Activated CD8-positive, alpha-beta memory T cell treated with anti-CD3 and anti-CD28 coated beads, Interleukin-2, amount 50 U/mL, for 48 hours (primary cell): ENCODE data around the gene GATA3.

ENCODE experiments used
- DNase-seq: peaks from one replicate; pipeline ENCODE4 v3.0.0-alpha.2; 2020

Gene GATA3

GRCh38 chr10:8065651-8066050 lies 11.2 kb downstream of the GATA3 start:
- no peak for DNase-seq

GRCh38 chr10:8066124-8066523 lies 11.6 kb downstream of the GATA3 start:
- DNase-seq, result no peak

- no peak for DNase-seq
Measured at GRCh38 chr10:8066797-8067196, 12.3 kb downstream of the GATA3 start.

- no peak for DNase-seq
Measured at GRCh38 chr10:8069108-8069507, 14.6 kb downstream of the GATA3 start.

GRCh38 chr10:8069627-8070026 lies 15.1 kb downstream of the GATA3 start:
- DNase-seq, result no peak

GRCh38 chr10:8070440-8070839 lies 16.0 kb downstream of the GATA3 start:
- DNase-seq, result no peak

- DNase-seq, result no peak
Measured at GRCh38 chr10:8071006-8071405, 16.5 kb downstream of the GATA3 start.

GRCh38 chr10:8071666-8072065 lies 17.2 kb downstream of the GATA3 start:
- no peak for DNase-seq

- DNase-seq, result no peak
Measured at GRCh38 chr10:8072211-8072610, 17.7 kb downstream of the GATA3 start.

- DNase-seq, result peak; percentile 62
Measured at GRCh38 chr10:8073691-8074416, 19.4 kb downstream of the GATA3 start.

GRCh38 chr10:8074881-8075280 lies 20.4 kb downstream of the GATA3 start:
- DNase-seq, result no peak

- DNase-seq, result no peak
Measured at GRCh38 chr10:8075282-8076260, 21.1 kb downstream of the GATA3 start.

GRCh38 chr10:8076933-8077332 lies 22.4 kb downstream of the GATA3 start:
- no peak for DNase-seq

GRCh38 chr10:8078027-8078426 lies 23.5 kb downstream of the GATA3 start:
- no peak for DNase-seq

GRCh38 chr10:8079126-8079525 lies 24.6 kb downstream of the GATA3 start:
- no peak for DNase-seq

- DNase-seq, result no peak
Measured at GRCh38 chr10:8084799-8085198, 30.3 kb downstream of the GATA3 start.

- no peak for DNase-seq
Measured at GRCh38 chr10:8085251-8085650, 30.8 kb downstream of the GATA3 start.

GRCh38 chr10:8086315-8086714 lies 31.8 kb downstream of the GATA3 start:
- no peak for DNase-seq

GRCh38 chr10:8088504-8088903 lies 34.0 kb downstream of the GATA3 start:
- DNase-seq, result no peak

- no peak for DNase-seq
Measured at GRCh38 chr10:8092428-8092827, 37.9 kb downstream of the GATA3 start.

- peak; percentile 66 for DNase-seq
Measured at GRCh38 chr10:8095959-8096358, 41.5 kb downstream of the GATA3 start.

GRCh38 chr10:8096931-8097330 lies 42.4 kb downstream of the GATA3 start:
- no peak for DNase-seq

- no peak for DNase-seq
Measured at GRCh38 chr10:8100366-8100765, 45.9 kb downstream of the GATA3 start.
